ENCODE data around the gene EDEM2.
"Not testable (repeated sequence)": the region's sequence is repeated elsewhere in the genome, so short reads cannot be mapped to it uniquely, and the experiment has no call there.

- not testable (repeated sequence) for TF ChIP-seq CTCF, POLR2AphosphoS5, POLR2A (IDR thresholded peaks at IDR 0.05)
Observed at GRCh38 chr20:35168701-35169409, 21.7 kb upstream of the EDEM2 start.

Measured in prostate gland (tissue), 2 donors.